ENCODE data around the gene MFAP1.

GRCh38 chr15:43776101-43776717 lies 48.3 kb downstream of the MFAP1 start:
- TF ChIP-seq CTCF (IDR thresholded peaks at IDR 0.05) (no peak), POLR2A (IDR thresholded peaks at IDR 0.05) (no peak)

Data from esophagus squamous epithelium (tissue), 4 donors.